ENCODE results near the gene HES6. TPM values are rescaled to one million over a fixed set of nuclear protein-coding genes. Genes with fewer than 3 reads are reported as not detected.

HES6 gene
- total and polyA plus RNA-seq, 2 experiments from 2014 or later: 38.8 to 76.3 TPM

DNA sequence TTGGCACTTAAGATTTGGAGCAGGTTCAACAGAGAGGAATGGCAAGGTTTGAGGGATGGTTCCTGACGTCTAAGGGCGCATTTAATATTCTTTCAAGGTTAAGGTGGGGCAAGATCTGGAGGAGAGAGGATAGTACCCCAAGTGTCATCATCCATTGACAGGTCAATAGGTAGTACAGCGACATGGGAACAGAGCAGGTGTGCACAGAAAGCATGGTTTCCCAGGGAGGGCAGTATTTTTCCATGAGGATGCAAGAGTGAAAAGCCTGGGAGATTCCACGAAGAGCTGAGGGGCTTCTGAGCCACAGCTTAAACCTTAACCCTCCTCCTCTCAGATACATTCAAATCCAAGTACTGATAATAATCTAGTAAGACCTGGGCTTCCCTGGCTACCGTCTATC lies 9.1 kb downstream of the HES6 start (continued):
- TF ChIP-seq JUNB (IDR thresholded peaks at IDR 0.05; ENCODE audit: unreplicated experiment) (no peak), EZH2 (IDR thresholded peaks at IDR 0.05; ENCODE audit: low read depth, unreplicated experiment) (no peak), EZH2phosphoT487 (IDR thresholded peaks at IDR 0.05; ENCODE audit: unreplicated experiment) (no peak), CREB1 (CRISPR knock-in tag; IDR thresholded peaks at IDR 0.05; ENCODE audit: low read depth) (no peak), ZNF114 (CRISPR knock-in tag; IDR thresholded peaks at IDR 0.05) (no peak), ZNF331 (CRISPR knock-in tag; IDR thresholded peaks at IDR 0.05; ENCODE audit: low read depth) (no peak)

- DNase-seq (ENCODE audit: low spot score): no peak
- H3K27me3 Mint-ChIP-seq (ENCODE audit: insufficient read depth, low read depth, poor library complexity): peaks cover 36% of the 10 kb centered on the region
- TF ChIP-seq STAT1 (IDR thresholded peaks at IDR 0.05; ENCODE audit: unreplicated experiment) (no peak), CREB1 (CRISPR knock-in tag; IDR thresholded peaks at IDR 0.05; ENCODE audit: low read depth) (no peak), NANOG (IDR thresholded peaks at IDR 0.05; ENCODE audit: borderline replicate concordance) (no peak), EZH2 (IDR thresholded peaks at IDR 0.05; ENCODE audit: low read depth, unreplicated experiment) (no peak), JUNB (IDR thresholded peaks at IDR 0.05; ENCODE audit: unreplicated experiment) (no peak), ZNF331 (CRISPR knock-in tag; IDR thresholded peaks at IDR 0.05; ENCODE audit: low read depth) (no peak), POLR2AphosphoS5 (IDR thresholded peaks at IDR 0.05; ENCODE audit: low read depth) (no peak), ZNF114 (CRISPR knock-in tag; IDR thresholded peaks at IDR 0.05) (no peak), EZH2phosphoT487 (IDR thresholded peaks at IDR 0.05; ENCODE audit: unreplicated experiment) (no peak)
- TF ChIP-seq, protein P1, sequence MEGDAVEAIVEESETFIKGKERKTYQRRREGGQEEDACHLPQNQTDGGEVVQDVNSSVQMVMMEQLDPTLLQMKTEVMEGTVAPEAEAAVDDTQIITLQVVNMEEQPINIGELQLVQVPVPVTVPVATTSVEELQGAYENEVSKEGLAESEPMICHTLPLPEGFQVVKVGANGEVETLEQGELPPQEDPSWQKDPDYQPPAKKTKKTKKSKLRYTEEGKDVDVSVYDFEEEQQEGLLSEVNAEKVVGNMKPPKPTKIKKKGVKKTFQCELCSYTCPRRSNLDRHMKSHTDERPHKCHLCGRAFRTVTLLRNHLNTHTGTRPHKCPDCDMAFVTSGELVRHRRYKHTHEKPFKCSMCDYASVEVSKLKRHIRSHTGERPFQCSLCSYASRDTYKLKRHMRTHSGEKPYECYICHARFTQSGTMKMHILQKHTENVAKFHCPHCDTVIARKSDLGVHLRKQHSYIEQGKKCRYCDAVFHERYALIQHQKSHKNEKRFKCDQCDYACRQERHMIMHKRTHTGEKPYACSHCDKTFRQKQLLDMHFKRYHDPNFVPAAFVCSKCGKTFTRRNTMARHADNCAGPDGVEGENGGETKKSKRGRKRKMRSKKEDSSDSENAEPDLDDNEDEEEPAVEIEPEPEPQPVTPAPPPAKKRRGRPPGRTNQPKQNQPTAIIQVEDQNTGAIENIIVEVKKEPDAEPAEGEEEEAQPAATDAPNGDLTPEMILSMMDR (conservative IDR thresholded peaks at IDR 0.05; ENCODE audit: low read depth in 2 of 2): no peak
- TF ChIP-seq, protein P2, sequence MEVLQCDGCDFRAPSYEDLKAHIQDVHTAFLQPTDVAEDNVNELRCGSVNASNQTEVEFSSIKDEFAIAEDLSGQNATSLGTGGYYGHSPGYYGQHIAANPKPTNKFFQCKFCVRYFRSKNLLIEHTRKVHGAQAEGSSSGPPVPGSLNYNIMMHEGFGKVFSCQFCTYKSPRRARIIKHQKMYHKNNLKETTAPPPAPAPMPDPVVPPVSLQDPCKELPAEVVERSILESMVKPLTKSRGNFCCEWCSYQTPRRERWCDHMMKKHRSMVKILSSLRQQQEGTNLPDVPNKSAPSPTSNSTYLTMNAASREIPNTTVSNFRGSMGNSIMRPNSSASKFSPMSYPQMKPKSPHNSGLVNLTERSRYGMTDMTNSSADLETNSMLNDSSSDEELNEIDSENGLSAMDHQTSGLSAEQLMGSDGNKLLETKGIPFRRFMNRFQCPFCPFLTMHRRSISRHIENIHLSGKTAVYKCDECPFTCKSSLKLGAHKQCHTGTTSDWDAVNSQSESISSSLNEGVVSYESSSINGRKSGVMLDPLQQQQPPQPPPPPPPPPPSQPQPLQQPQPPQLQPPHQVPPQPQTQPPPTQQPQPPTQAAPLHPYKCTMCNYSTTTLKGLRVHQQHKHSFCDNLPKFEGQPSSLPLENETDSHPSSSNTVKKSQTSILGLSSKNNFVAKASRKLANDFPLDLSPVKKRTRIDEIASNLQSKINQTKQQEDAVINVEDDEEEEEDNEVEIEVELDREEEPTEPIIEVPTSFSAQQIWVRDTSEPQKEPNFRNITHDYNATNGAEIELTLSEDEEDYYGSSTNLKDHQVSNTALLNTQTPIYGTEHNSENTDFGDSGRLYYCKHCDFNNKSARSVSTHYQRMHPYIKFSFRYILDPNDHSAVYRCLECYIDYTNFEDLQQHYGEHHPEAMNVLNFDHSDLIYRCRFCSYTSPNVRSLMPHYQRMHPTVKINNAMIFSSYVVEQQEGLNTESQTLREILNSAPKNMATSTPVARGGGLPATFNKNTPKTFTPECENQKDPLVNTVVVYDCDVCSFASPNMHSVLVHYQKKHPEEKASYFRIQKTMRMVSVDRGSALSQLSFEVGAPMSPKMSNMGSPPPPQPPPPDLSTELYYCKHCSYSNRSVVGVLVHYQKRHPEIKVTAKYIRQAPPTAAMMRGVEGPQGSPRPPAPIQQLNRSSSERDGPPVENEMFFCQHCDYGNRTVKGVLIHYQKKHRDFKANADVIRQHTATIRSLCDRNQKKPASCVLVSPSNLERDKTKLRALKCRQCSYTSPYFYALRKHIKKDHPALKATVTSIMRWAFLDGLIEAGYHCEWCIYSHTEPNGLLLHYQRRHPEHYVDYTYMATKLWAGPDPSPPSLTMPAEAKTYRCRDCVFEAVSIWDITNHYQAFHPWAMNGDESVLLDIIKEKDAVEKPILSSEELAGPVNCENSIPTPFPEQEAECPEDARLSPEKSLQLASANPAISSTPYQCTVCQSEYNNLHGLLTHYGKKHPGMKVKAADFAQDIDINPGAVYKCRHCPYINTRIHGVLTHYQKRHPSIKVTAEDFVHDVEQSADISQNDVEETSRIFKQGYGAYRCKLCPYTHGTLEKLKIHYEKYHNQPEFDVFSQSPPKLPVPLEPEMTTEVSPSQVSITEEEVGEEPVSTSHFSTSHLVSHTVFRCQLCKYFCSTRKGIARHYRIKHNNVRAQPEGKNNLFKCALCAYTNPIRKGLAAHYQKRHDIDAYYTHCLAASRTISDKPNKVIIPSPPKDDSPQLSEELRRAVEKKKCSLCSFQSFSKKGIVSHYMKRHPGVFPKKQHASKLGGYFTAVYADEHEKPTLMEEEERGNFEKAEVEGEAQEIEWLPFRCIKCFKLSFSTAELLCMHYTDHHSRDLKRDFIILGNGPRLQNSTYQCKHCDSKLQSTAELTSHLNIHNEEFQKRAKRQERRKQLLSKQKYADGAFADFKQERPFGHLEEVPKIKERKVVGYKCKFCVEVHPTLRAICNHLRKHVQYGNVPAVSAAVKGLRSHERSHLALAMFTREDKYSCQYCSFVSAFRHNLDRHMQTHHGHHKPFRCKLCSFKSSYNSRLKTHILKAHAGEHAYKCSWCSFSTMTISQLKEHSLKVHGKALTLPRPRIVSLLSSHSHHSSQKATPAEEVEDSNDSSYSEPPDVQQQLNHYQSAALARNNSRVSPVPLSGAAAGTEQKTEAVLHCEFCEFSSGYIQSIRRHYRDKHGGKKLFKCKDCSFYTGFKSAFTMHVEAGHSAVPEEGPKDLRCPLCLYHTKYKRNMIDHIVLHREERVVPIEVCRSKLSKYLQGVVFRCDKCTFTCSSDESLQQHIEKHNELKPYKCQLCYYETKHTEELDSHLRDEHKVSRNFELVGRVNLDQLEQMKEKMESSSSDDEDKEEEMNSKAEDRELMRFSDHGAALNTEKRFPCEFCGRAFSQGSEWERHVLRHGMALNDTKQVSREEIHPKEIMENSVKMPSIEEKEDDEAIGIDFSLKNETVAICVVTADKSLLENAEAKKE (CRISPR knock-in tag; IDR thresholded peaks at IDR 0.05): no peak
- TF ChIP-seq, protein P3, sequence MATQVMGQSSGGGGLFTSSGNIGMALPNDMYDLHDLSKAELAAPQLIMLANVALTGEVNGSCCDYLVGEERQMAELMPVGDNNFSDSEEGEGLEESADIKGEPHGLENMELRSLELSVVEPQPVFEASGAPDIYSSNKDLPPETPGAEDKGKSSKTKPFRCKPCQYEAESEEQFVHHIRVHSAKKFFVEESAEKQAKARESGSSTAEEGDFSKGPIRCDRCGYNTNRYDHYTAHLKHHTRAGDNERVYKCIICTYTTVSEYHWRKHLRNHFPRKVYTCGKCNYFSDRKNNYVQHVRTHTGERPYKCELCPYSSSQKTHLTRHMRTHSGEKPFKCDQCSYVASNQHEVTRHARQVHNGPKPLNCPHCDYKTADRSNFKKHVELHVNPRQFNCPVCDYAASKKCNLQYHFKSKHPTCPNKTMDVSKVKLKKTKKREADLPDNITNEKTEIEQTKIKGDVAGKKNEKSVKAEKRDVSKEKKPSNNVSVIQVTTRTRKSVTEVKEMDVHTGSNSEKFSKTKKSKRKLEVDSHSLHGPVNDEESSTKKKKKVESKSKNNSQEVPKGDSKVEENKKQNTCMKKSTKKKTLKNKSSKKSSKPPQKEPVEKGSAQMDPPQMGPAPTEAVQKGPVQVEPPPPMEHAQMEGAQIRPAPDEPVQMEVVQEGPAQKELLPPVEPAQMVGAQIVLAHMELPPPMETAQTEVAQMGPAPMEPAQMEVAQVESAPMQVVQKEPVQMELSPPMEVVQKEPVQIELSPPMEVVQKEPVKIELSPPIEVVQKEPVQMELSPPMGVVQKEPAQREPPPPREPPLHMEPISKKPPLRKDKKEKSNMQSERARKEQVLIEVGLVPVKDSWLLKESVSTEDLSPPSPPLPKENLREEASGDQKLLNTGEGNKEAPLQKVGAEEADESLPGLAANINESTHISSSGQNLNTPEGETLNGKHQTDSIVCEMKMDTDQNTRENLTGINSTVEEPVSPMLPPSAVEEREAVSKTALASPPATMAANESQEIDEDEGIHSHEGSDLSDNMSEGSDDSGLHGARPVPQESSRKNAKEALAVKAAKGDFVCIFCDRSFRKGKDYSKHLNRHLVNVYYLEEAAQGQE (IDR thresholded peaks at IDR 0.05; ENCODE audit: unreplicated experiment): no peak
Observed at GRCh38 chr2:238228700-238229099, 11.1 kb downstream of the HES6 start.

More at GRCh38 chr2:238228700-238229099, 11.1 kb downstream of the HES6 start:
- Histone ChIP-seq H3K27me3 (ENCODE audit: insufficient read depth) (peaks cover 28% of the 10 kb centered on the region), H2AFZ (no peak overlapping the region), H3F3A (replicated peaks; ENCODE audit: low read depth) (no peaks in the 10 kb centered on the region), H3K27ac (ENCODE audit: low read depth) (no peak overlapping the region), H3K4me1 (ENCODE audit: insufficient read depth) (peaks cover 4% of the 10 kb centered on the region; the same call in 1 of the 2 replicates), H3K4me2 (no peak overlapping the region), H3K79me2 (replicated peaks; ENCODE audit: insufficient read depth) (no peaks in the 10 kb centered on the region), H3K36me3 (ENCODE audit: insufficient read depth) (no peaks in the 10 kb centered on the region), H3K9me2 (ENCODE audit: insufficient read depth) (no peaks in the 10 kb centered on the region), H3K4me3 (no peak overlapping the region), H4K20me1 (replicated peaks; ENCODE audit: insufficient read depth) (no peaks in the 10 kb centered on the region)
- Mint-ChIP-seq H3K9me3 (peaks cover 3% of the 10 kb centered on the region; the same call in 2 of the 3 replicates), H3K36me3 (ENCODE audit: low read depth) (no peaks in the 10 kb centered on the region; the same call in 2 of the 3 replicates), H3K27ac (no peak overlapping the region), H3K4me1 (peaks cover 13% of the 10 kb centered on the region), H3K4me3 (no peak overlapping the region; the same call in 2 of the 3 replicates)
- ATAC-seq: no peak

Data from GM23338 (cell line).